Measurements from ENCODE around the gene KRT82.

KRT82 gene

DNA sequence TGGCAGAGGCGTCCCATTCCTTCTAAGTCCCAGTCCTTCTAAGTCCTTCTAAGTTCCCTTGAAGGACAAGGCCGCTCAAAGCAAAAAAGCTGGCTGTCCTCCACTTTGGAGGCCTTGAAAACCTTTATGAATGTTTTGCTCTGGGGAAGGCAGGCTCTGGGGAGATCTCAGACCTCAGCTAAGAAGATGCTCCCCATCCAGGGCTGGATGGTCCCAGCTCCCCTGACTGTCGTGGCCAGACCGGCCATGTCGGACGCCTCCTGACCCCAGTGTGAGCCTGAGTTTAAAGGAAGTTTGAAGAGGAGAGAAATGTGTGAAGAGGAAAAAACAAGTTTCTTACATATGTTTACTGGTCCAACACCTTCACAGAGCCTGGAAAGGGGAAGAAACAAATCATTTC lies 26.6 kb downstream of the KRT82 start:
- no peak for DNase-seq

DNA sequence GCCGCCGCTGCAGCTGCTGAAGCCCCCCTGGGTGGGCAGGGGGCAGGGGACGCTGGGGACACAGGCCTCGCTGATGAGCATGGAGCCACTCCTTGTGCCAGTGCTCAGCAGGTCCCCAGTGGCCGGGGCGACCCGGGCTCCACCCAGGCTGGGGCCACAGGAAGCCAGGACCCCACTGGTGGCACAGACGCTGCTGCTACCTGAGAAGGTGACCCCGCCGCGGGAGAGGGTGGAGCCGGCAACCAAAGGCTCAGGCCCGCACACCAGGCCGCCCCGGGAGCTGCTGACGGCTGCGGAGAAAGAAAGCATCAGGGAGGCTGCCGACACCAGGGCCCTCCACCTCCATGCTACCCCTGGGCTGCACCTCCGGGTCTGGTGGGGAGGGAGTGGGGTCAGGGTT lies 28.0 kb downstream of the KRT82 start:
- no peak for DNase-seq

DNA sequence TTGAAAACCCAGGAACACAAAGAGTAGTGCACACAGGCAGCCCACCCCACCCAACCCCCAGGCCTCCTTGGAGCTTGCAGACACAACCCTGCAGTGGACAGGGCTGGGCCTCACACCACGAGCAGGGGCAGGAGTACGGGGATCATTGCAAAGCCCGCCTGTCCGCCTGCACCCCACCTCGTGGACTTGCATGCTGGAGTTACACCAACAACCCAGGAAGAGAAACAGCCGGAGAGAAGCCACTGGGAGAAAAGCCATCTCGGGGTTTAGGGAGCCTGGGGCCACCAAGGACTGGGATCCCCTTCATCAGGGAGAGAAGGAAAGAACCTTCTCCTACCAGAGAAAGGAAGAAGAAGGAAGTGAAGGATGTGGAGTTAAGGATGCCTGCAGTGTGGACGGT lies 28.9 kb downstream of the KRT82 start:
- DNase-seq = no peak

DNA sequence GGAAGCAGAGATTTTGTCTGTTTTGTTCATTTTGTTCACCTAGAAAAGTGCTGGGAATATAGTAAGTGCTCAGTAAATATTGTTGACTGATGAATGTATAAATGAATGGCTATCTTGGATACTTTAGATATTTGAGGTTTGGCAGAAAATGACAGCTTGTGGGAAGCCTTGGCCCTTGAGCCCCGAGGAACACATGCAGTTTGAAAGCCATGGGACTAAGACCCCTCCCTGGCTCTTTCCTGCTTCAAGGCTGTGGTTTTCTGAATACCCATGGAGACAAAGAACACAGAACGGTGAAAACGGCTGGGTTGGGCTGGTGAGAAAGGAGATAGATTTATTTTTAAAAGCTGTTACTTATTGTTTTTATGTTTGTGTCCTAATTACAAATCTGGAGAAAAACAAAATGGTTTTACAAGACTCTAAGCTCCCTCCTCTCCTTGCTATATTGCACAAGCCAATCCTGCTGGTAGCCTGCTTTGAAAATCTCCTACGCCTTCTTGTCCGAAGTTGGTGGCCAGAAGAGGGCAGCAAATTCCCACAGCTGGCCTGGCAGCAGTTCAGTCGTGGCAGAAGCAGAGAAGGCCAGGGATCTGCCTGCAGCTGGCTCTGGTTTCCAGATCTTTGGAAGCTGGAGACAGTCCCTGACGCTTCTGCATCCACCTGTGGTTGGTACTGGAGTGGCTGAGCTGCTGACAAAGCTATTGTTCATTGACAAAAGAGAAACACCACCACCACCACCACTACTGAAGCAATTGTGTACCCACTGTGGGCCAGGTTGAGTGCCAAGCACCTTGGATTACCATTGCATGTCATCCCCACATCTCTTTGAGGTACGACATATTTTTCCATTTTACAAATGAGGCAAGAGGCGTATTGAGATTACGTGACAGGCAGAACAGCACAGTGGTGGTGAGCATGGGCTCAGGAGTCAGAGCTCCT lies 33.6 kb downstream of the KRT82 start:
- DNase-seq = peak; percentile 39

DNA sequence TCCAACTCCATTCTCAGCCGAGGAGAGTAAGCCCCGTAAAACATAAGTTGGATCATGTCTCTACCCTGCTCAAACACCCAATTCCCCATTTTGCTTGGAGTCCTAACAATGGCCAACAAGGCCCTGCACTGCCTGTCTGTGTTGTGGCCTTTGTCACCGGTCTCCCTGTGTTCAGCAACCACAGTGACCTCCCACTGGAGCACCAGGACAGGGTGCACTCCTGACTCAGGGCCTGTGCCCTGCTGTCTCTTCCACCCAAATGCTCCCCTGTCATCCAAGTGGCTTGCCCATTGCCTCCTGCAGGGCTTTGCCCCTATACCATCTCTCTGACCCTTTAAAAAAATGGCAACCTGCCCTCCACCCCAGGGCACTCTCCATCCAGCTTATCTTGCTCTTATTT lies 34.4 kb downstream of the KRT82 start:
- DNase-seq = no peak

DNA sequence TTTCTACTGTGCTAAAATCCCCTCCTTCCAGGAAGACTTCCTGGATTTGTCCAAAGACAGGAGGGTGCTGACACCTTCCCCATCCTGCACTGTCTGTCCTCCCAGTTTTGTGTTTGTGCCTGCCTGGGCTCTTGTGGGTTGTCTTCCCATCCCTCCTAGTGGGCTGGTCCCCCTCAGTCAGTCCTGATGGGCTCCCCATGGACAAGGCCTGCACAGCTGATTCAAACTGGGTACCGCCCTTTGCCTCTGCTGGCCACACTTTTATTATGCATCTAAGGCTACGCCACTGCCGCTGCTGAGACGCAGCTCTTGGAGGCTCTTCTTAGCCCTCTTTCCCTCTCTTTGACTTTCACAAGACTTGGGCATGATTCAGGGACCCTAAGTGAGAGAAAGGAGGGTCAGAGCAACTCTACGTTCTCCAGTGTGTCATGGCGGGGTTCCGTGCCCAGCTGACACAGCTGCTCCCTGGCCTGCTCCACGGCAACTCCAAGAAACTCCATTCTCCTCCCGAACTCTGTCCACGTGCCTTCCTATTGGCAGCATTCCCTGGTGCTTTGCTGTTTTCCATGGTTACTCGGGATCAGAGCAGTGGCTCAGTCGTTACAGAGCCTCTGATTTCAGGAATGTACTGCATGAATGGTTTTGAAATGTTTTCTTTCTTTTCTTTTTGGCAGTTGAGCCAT lies 35.1 kb downstream of the KRT82 start:
- DNase-seq = no peak

DNA sequence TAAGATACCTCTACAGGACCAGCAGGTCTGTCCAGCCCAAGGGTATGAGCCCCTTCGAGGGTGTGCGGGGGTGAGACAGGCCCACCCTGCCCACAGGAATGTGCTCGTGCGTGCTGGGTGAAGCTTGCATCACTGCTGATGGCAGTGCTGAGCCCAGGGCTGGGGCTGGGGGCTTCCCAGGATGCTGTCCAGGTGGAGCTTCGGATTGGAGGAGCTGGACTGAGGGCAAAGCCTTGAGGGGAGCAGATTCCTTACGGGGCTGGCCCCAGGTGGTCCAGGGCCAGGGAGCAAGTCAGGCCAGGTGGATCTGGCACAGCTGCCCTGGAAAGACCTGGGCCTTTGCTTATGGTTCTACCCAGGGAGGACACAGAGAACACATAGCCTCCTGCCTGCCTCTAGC lies 36.3 kb downstream of the KRT82 start:
- no peak for DNase-seq

DNA sequence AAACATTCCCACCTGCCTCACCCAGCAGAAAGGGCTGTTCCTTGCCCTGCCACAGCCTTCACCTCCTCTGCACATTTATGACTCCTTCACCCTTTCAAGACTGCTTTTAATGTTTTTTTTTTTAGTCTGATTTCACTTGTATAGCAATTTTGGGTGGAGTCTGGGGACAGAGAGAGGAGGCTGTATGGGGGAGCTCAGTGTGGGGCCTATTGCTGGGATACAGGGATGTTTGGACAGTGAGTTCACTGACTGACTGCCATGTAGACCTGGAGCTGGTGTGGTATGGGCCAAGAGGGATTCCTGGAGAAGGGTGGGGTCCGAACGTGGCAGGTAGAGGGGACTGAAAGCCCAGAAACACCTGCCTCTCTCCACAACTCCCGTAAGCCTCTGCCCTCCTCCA lies 36.9 kb downstream of the KRT82 start:
- DNase-seq = no peak

DNA sequence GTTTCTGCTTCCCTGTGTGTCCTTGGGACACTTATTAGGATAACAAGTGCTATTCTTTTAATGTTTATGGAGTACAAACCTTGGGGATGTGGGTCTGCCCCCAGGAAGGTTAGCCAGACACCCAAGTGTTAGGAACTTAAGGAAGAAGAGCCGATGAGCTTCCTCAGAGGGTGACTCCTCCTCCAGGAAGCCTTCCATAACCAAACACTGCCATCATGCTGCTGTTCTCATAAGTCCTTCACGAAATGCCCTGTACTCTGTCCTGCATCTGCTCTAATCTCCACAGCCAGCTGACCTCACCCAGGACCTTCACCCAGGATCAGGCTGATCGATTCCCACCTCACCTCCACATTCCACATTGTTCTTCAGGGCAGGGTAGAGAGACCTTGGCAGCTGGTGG lies 37.6 kb downstream of the KRT82 start:
- no peak for DNase-seq

DNA sequence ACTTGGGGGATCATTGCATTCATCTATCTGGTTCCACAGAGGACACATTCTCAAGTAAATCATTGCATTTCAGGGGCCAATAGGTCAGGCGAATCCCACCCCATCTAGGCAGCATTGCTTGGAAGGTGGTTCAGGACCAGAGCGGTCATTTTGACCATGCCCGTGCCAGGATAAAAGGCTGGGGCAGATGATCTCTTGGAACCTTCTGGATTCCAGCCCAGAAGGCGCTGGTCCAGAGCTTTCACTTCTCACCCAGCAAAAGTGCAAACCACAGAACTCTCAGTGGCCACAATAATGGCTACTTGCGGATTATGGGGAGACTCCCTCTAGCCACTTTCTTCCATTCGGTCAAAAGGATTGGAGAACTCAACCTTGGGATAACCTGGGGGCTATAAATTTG lies 38.3 kb downstream of the KRT82 start:
- DNase-seq = no peak

DNA sequence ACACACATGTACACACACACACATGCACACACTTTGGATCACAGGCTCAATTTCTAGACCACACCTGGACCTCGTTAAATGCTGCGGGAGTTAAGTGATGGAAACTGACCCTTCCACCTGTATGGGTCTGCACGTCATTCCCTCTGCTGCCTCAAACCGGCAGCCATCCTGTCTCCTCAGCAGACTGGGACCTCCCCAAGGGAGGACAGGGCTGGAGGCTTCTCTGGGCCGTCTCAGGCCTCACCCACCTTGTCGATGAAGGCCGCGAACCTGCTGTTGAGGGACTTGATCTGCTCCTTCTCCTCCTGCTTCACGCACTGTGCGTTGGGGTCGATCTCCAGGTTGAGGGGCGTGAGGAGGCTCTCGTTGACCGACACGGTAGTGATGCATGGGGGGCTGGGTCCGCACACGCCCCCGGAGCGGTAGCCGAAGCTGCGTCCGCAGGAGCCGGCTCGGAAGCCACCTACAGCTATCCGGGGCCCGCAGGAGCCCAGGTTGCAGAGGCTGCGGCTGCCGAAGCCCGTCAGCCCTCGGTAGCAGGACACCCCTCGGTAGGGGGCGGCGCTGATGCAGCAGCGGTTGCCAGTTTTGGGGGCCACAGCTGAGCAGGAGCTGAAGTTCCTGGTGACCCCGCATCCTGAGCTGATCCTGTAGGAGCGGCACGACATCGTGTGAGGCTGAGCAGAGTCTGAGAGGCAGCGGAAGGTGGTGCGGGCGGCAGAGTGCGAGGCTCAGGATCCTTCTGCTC lies 39.2 kb downstream of the KRT82 start, which contains the start of gene KRT85:
KRT85 (minus strand) TSS at position 744 of the 748 bp plus-strand sequence; CDS start at position 668, 76 bp downstream.
- no peak for DNase-seq

DNA sequence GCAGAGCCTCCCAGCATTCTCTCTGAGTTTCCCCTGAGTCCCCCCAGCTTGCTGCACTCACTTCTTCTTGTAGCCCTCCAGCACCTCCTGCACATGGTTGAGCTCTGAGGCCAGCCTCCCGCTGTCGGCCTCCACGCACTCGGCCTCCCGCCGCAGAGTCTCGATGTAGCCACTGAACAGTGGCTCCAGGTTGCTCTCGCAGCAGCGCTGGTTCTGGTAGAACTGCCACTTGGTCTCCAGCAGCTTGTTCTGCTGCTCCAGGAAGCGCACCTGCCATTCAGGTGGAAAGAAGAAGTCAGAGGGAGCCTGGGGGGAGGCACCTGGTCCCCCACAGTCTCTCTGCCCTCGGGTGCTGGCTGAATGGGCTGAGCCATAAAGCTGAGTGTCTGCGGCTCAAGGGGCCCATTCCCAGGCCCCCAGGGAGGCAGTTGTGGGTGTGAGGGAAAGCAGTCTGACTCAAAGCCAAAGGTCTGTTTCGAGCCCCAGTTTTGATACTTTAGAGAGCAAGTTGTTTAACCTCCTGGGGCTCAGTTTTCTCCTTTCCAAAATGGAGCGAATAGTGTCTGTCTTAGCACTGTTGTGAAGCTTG lies 41.1 kb downstream of the KRT82 start:
- DNase-seq = no peak

DNA sequence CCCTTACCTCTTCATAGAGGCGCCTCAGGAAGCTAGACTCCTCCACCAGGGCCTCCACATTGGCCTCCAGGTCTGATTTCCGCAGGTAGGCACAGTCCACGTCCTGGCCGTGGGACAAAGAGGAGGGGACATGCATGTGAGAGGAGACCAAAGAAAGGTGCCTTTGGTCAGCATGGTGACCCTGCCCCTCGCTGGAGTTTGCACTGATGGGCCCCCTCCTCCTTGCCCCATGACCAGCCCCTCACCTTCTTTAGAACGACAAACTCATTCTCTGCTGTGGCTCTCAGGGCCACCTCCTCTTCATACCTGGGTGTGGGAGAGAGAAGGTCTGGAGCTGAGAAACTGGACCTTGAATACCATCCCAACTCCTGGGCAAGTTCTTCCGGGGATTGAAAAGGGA lies 42.1 kb downstream of the KRT82 start:
- no peak for DNase-seq

DNA sequence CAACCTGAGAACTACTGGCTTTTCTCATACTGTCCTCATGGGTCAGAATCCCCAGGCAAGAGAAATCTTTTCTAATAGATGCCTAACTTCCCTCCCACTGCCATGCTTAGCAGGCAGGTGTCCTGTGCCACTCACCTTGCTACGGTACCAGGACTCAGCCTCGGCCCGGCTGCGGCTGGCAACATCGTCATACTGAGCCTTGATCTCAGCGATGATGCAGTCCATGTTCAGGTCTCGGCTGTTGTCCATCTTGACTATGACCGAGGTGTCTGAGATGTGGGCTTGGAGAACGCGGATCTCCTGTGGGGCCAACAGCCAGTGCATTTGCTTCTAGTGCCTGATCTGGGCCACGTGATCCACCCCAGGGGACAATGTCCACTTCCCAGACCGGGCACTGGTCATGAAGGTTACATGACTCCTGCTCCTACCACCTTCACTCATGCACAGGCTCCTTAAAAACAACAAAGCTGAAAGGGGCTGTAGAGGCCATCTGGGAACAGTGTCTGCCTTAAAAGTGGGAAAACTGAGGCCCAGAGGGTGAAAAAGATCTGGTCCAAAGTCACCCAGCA lies 42.9 kb downstream of the KRT82 start:
- DNase-seq = no peak

DNA sequence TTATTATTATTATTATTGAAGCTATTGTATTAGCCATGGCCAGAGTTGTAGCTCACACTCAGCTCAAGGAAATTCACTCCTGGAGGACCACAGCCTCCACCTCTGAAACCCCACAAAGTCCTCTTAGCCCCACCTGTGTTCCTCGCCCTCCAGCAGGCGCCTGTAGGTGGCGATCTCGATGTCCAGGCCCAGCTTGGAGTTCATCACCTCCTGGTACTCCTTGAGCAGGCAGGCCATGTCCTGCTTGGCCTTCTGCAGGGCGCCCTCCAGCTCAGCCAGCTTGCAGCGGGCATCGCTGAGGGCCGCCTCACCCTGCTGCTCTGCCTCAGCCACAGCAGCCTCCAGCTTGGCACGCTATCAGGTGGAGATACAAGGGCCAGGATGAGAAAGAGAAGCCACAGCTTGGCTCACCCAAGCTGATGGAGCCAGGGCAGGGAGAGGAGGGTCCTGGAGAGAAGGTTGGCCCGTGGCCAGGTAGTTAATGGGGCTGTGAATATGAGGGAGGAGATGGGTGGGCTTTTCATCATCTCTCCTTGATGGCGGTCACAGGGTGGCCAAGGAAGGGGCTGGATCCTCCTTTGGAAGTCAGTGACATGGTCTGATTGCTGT lies 43.9 kb downstream of the KRT82 start:
- DNase-seq = no peak

DNA sequence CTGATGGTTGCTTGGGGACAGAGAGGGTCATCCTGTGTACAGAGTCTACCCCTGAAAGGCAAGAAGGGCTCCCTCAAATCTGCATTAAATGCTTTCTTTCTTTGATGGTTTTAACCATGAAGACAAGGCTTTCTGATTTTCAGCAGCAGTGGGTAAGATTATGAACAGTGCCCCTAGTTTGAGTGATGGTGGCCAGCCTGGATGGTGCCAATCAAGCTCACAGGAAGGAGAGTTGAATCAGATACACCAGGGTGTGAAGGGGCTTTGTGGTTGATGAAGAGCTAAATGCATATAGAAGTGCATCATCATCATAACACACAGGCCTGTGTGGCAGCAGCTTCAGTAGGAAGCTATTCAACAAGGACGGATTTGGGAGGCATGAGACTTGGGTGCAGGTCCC lies 44.6 kb downstream of the KRT82 start:
- DNase-seq = no peak

DNA sequence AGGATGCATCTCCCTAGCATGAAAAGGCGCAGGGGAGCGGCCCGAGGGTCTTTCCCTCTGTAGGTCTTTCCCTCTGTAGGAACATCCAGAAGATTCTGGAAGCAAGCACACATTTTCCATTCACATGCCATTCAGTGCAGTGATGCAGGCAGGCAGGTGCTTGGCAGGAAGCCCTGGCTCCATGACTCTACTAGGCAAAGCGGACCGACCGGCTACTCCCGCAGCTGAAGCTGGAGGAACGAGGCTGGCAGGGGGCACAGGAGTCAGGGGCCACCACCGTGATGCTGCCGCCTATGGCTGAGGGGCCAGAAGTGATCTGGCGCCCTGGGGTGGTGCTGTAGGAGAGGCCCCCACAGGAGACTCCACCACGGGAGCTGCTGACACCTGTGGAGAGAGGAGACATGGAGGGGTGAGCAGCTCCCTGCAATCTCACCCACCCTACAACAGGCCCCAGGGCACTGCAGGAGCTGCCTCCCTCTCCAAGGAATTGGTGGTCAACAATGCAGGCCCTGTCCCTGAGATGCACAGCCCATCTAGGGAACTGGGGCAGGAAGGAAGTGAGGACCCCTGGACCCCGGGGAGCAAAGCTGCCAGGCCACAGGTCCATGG lies 45.4 kb downstream of the KRT82 start:
- no peak for DNase-seq

DNA sequence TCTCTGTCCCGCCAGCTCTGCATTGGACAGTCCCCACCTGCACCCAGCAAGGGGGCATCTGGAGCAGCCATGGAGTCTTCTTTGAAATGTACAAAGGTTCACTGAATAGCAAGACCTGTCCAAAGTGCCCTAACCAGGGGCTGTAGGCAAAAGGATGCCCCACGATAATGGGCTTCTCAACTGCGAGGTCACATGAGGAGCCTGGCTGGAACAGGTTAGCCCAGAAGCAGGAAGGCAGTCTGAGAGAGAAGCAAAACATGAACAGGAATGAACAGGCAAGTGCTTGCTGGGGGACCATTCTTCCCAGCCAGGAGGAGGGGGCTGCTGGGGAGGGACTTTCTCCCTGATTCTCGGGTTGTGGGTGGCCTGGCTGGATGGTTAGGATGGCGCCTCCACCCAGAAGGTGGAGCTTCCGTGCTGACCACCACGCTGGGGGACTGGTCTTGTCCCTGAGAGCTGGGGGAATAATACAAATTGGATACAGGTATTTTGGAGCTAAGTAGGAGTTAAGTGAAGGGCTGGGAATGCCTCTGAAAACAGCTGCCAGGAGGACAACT lies 46.0 kb downstream of the KRT82 start:
- no peak for DNase-seq

DNA sequence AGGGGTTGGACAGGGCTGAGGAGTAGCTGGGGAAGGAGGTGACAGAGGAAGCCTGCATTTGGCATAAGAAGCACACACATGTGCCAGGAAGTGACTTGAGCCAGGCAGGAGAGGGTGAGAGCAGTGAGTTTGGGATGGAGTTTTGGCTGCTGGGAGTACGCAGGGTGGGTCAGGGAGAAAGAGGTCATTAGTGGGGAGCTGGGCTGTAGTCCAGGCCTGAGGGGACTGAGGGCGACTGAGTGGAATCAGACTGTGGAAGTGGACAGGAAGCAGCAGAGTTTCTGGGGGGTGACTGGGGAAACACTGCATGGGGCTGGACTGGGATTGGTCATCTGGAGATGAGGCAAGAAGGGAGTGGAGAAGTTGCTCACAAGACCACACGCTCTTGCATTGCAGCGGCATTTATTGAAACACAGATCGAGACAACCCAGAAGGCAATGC lies 46.5 kb downstream of the KRT82 start:
- no peak for DNase-seq

DNA sequence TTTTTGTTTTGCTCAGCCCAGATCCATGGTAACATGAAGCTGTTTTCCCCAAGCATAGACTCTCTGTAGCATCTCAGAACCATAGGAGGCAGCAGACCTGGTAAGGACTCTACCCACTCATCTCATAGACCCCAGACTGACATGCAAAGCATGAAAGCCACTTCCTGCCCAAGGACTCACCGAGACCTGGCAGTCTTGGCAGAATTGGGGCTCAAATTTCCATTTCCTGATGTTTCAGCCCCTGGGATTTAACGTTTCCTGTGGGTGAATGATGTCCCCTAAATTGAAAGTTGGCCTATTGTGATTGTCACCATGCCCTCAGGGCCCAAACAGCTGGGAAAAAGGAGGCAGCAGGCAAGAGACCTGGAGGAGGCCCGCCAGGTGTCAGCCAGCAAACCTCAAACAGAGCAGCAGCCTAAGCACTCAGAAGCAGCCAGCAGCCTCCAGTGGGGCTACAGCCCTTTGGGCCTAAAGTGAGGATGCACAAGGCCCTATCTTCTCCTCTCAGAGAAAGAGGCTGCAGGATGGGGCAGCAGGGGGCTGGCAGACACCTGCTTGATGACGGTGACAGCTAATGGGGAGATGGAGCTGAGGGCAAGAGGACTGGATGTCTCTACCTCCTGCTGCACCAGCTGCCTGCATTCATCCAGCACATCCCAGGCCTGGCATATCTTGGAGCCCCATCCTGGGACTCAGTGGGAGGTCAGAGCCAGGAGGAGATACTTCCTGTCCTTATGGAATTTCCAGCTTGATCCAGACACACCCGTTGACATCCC lies 47.4 kb downstream of the KRT82 start:
- peak; percentile 7 for DNase-seq
